ENCODE measurements around the gene VGLL4.

Gene VGLL4

GRCh38 chr3:11564577-11565001 is 79.1 kb downstream of the VGLL4 start:
- DNase-seq (ENCODE audit: low spot score), result no peak

- DNase-seq (ENCODE audit: low spot score), result no peak
Measured at GRCh38 chr3:11563865-11564185, 79.9 kb downstream of the VGLL4 start.

- DNase-seq (ENCODE audit: low spot score), result no peak
Measured at GRCh38 chr3:11563159-11563864, 80.4 kb downstream of the VGLL4 start.

- DNase-seq (ENCODE audit: low spot score), result no peak
Measured at GRCh38 chr3:11562277-11562881, 81.3 kb downstream of the VGLL4 start.

- no peak for DNase-seq (ENCODE audit: low spot score)
Measured at GRCh38 chr3:11560746-11561145, 83.0 kb downstream of the VGLL4 start.

GRCh38 chr3:11559816-11560633 is 83.7 kb downstream of the VGLL4 start:
- DNase-seq (ENCODE audit: low spot score), result no peak

GRCh38 chr3:11558918-11559815 is 84.5 kb downstream of the VGLL4 start:
- no peak for DNase-seq (ENCODE audit: low spot score)

GRCh38 chr3:11558411-11558903 is 85.3 kb downstream of the VGLL4 start:
- no peak for DNase-seq (ENCODE audit: low spot score)

GRCh38 chr3:11558002-11558401 is 85.7 kb downstream of the VGLL4 start:
- DNase-seq (ENCODE audit: low spot score), result peak; percentile 37

- DNase-seq (ENCODE audit: low spot score), result no peak
Measured at GRCh38 chr3:11556851-11557644, 86.7 kb downstream of the VGLL4 start.

GRCh38 chr3:11555881-11556633 is 87.7 kb downstream of the VGLL4 start:
- DNase-seq (ENCODE audit: low spot score), result no peak

- no peak for DNase-seq (ENCODE audit: low spot score)
Measured at GRCh38 chr3:11555211-11555782, 88.4 kb downstream of the VGLL4 start.

GRCh38 chr3:11554666-11555065 is 89.0 kb downstream of the VGLL4 start:
- DNase-seq (ENCODE audit: low spot score), result no peak

- DNase-seq (ENCODE audit: low spot score), result no peak
Measured at GRCh38 chr3:11554236-11554610, 89.5 kb downstream of the VGLL4 start.

GRCh38 chr3:11553436-11554235 is 90.1 kb downstream of the VGLL4 start:
- DNase-seq (ENCODE audit: low spot score), result no peak

- DNase-seq (ENCODE audit: low spot score), result no peak
Measured at GRCh38 chr3:11552289-11553264, 91.1 kb downstream of the VGLL4 start.

- no peak for DNase-seq (ENCODE audit: low spot score)
Measured at GRCh38 chr3:11551036-11551435, 92.7 kb downstream of the VGLL4 start.

GRCh38 chr3:11549580-11550140 is 94.1 kb downstream of the VGLL4 start:
- no peak for DNase-seq (ENCODE audit: low spot score)

Measured in RKO (cell line).